IMR-90 (cell line): ENCODE measurements around the gene STX5. TPM values are rescaled to one million over a fixed set of nuclear protein-coding genes. Genes with fewer than 3 reads are reported as not detected.

Experiments used
- ATAC-seq: fragments of 200-7000 bp; cut with Tn5 transposase; 2 replicates; pipeline ENCODE4 v1.9.1; 2020; ENCODE audit warnings: low read depth, mild to moderate bottlenecking, moderate library complexity
- BruUV-seq: library from RNA; stranded (reverse); fragments of 400-500 nt; replicated peaks from 2 replicates; lab custom pipeline; 2021; lab: Mats Ljungman, UMichigan
- CTCF ChIA-PET: fragments of 300-600 bp; formaldehyde crosslinking; extraction: SDS; loops from one replicate; lab custom pipeline; 2021; ENCODE audit warnings: antibody characterized with exemption; lab: Yijun Ruan, JAX
- POLR2A ChIA-PET: fragments of 300-600 bp; sonication (Branson Sonifier 250); formaldehyde crosslinking; loops from one replicate; lab custom pipeline; 2022; ENCODE audit warnings: antibody characterized with exemption; ENCODE audit not compliant: unreplicated experiment; lab: Charles Lee
- DNase-seq: peaks from one replicate; pipeline ENCODE4 v3.0.0; 2013
- H2AFZ ChIP-seq: replicated peaks from 2 replicates; pipeline ENCODE3; 2013; ENCODE audit warnings: low read length, mild to moderate bottlenecking; ENCODE audit not compliant: poor library complexity
- H2AK5ac ChIP-seq: 2 replicates; pipeline ENCODE4 v1.6.1; 2013; ENCODE audit warnings: low read depth, low read length, inconsistent platforms
- H2AK9ac ChIP-seq: replicated peaks from 2 replicates; pipeline ENCODE3; 2013; ENCODE audit warnings: mild to moderate bottlenecking, low read depth, low read length, moderate library complexity; ENCODE audit not compliant: poor library complexity
- H2BK120ac ChIP-seq: 2 replicates; pipeline ENCODE4 v1.6.1; 2013; ENCODE audit warnings: low read depth, low read length, inconsistent platforms
- H2BK15ac ChIP-seq: 3 replicates; pipeline ENCODE4 v1.6.1; 2013; ENCODE audit warnings: low read depth, low read length, inconsistent platforms
- H2BK20ac ChIP-seq: 2 replicates; pipeline ENCODE4 v1.6.1; 2013; ENCODE audit warnings: low read depth, mild to moderate bottlenecking, inconsistent platforms, low read length, moderate library complexity
- H2BK5ac ChIP-seq: 2 replicates; pipeline ENCODE4 v1.6.1; 2013; ENCODE audit warnings: mild to moderate bottlenecking, low read depth, low read length, inconsistent platforms; ENCODE audit not compliant: poor library complexity, severe bottlenecking
- H3K14ac ChIP-seq: replicated peaks from 2 replicates; pipeline ENCODE4 v1.6.1; 2013; ENCODE audit warnings: low read depth, low read length, inconsistent platforms
- H3K18ac ChIP-seq: 2 replicates; pipeline ENCODE4 v1.6.1; 2013; ENCODE audit warnings: low read depth, low read length, control low read depth
- H3K23ac ChIP-seq: 2 replicates; pipeline ENCODE4 v1.6.1; 2013; ENCODE audit warnings: low read depth, low read length, inconsistent platforms
- H3K27ac ChIP-seq: 2 replicates; pipeline ENCODE4 v1.5.1; 2013; ENCODE audit warnings: mild to moderate bottlenecking, control low read depth, low read length; ENCODE audit not compliant: insufficient read depth
- H3K27me3 ChIP-seq: 2 replicates; pipeline ENCODE4 v1.6.1; 2013; ENCODE audit warnings: low read length; ENCODE audit not compliant: control insufficient read depth, insufficient read depth
- H3K36me3 ChIP-seq: 2 replicates; pipeline ENCODE4 v1.6.1; 2013; ENCODE audit warnings: low read length, mixed read lengths; ENCODE audit not compliant: control insufficient read depth, insufficient read depth
- H3K4ac ChIP-seq: 2 replicates; pipeline ENCODE4 v1.6.1; 2013; ENCODE audit warnings: low read depth, low read length, inconsistent platforms
- H3K4me1 ChIP-seq: 2 replicates; pipeline ENCODE4 v1.6.1; 2013; ENCODE audit warnings: low read length, mixed read lengths; ENCODE audit not compliant: control insufficient read depth, insufficient read depth
- H3K4me2 ChIP-seq: 2 replicates; pipeline ENCODE4 v1.6.1; 2013; ENCODE audit warnings: low read depth, mild to moderate bottlenecking, control low read depth, low read length, moderate library complexity
- H3K4me3 ChIP-seq: 2 replicates; pipeline ENCODE4 v1.5.1; 2013; ENCODE audit warnings: low read depth, mild to moderate bottlenecking, control low read depth, low read length, moderate library complexity; ENCODE audit not compliant: insufficient read depth
- H3K56ac ChIP-seq: 2 replicates; pipeline ENCODE4 v1.6.1; 2013; ENCODE audit warnings: low read length, inconsistent platforms; ENCODE audit not compliant: insufficient read depth; ENCODE audit errors: extremely low read depth
- H3K79me1 ChIP-seq, 2 experiments: 2 replicates each; pipeline ENCODE4 v1.6.1; 2013; ENCODE audit warnings: low read length in 2 of 2, inconsistent platforms in 1 of 2, low read depth in 1 of 2
- H3K9ac ChIP-seq: 2 replicates; pipeline ENCODE4 v1.6.1; 2013; ENCODE audit warnings: low read depth, low read length, control low read depth
- H3K9me1 ChIP-seq: 2 replicates; pipeline ENCODE4 v1.6.1; 2013; ENCODE audit warnings: low read length, inconsistent platforms; ENCODE audit not compliant: insufficient read depth
- H3K9me3 ChIP-seq: 2 replicates; pipeline ENCODE4 v1.6.1; 2013; ENCODE audit warnings: low read length; ENCODE audit not compliant: control insufficient read depth, insufficient read depth
- H4K20me1 ChIP-seq: 2 replicates; pipeline ENCODE4 v1.6.1; 2013; ENCODE audit warnings: low read length, inconsistent platforms; ENCODE audit not compliant: insufficient read depth
- H4K5ac ChIP-seq: 2 replicates; pipeline ENCODE4 v1.6.1; 2013; ENCODE audit warnings: mild to moderate bottlenecking, low read depth, low read length, control low read depth
- H4K8ac ChIP-seq, 2 experiments: 2 replicates each; pipeline ENCODE4 v1.6.1; 2013; ENCODE audit warnings: low read depth in 2 of 2, low read length in 2 of 2, control low read depth in 1 of 2, inconsistent platforms in 1 of 2
- H4K91ac ChIP-seq: 2 replicates; pipeline ENCODE4 v1.6.1; 2013; ENCODE audit warnings: low read depth, low read length, inconsistent platforms; ENCODE audit not compliant: insufficient read depth
- CEBPB ChIP-seq: IDR thresholded peaks from 2 replicates; pipeline ENCODE4 v1.6.1; 2012; ENCODE audit warnings: low read depth, low read length, improper control_type of control experiment
- CHD1 ChIP-seq: IDR thresholded peaks from 2 replicates; pipeline ENCODE4 v1.6.1; 2012; ENCODE audit warnings: low read depth, low read length, improper control_type of control experiment
- FOS ChIP-seq: fragments of 150-350 bp; IDR thresholded peaks from 2 replicates; pipeline ENCODE4 v1.6.1; 2016; ENCODE audit warnings: low read depth, low read length
- MAZ ChIP-seq: IDR thresholded peaks from 2 replicates; pipeline ENCODE4 v1.6.1; 2012; ENCODE audit warnings: low read depth, mild to moderate bottlenecking, low read length, improper control_type of control experiment, moderate library complexity, borderline replicate concordance
- RFX5 ChIP-seq: IDR thresholded peaks from 2 replicates; pipeline ENCODE4 v1.8.0; 2012; ENCODE audit warnings: low read depth, mild to moderate bottlenecking, low read length, moderate library complexity
- USF2 ChIP-seq: fragments of 150-350 bp; IDR thresholded peaks from 2 replicates; pipeline ENCODE4 v1.6.1; 2017; ENCODE audit warnings: mild to moderate bottlenecking, antibody characterized with exemption, low read length, low read depth
- WGBS, 2 experiments: methylation state at CpG; one replicate each; pipeline versions ENCODE4 v1.1.5 to v1.1.7; 2013; ENCODE audit warnings: missing lambda C conversion rate in 2 of 2; ENCODE audit not compliant: insufficient read length in 1 of 2; ENCODE audit errors: extremely low coverage in 2 of 2; 5-methylcytosine and 5-hydroxymethylcytosine counted together
- dilution Hi-C: fragments of 300-500 bp; cut with HindIII; formaldehyde crosslinking; loops from one replicate; pipeline ENCODE4 v1.14.3; 2018; ENCODE audit warnings: low sequenced_read_pairs; ENCODE audit not compliant: unreplicated experiment
- in situ Hi-C: fragments of 300-500 bp; cut with MboI; formaldehyde crosslinking; loops from 3 replicates; pipeline ENCODE4 v1.14.3; 2019; ENCODE audit warnings: low sequenced_read_pairs, inconsistent platforms, mixed read lengths
- intact Hi-C: fragments of 100-400 bp; cut with micrococcal nuclease; formaldehyde crosslinking; loops from 2 replicates; pipeline ENCODE4 v1.10.0; 2022
- polyA plus RNA-seq, 3 experiments: library from polyadenylated mRNA; depleted of rRNA; stranded (reverse); fragments of >200 nt; gene quantifications; 2 replicates each; pipeline ENCODE4 v1.2.3, GENCODE V29; 2012; ENCODE audit warnings: low replicate concordance in 1 of 3
- total RNA-seq: library from RNA; depleted of rRNA; stranded (reverse); fragments of >200 nt; gene quantifications from 2 replicates; pipeline ENCODE4 v1.2.3, GENCODE V29; 2012

The STX5 gene
- total and polyA plus RNA-seq, 2 of the 4 experiments (the other 2 are of a cell fraction): 43.1 to 49.5 TPM

- H4K91ac ChIP-seq: no peak overlapping the region
- H2BK15ac ChIP-seq: no peak overlapping the region
- no peak overlapping the region for H3K9ac ChIP-seq
- H2AK5ac ChIP-seq: no peak overlapping the region
- TF ChIP-seq CHD1 (no peak), USF2 (no peak), RFX5 (no peak), FOS (no peak), MAZ (no peak), CEBPB (no peak)
- no peaks in the 10 kb centered on the region for H3K9me3 ChIP-seq
- in situ Hi-C loops: no loop called here
- no peak overlapping the region for H2BK20ac ChIP-seq
- BruUV-seq: no TSS peak
- H2BK5ac ChIP-seq: no peak overlapping the region
- no peak overlapping the region for H4K8ac ChIP-seq
- H3K4ac ChIP-seq: no peak overlapping the region
- no peak overlapping the region for H2AK9ac ChIP-seq
- ChIA-PET POLR2A (interaction anchor here (0.7 kb wide), 1 partner anchor 108 kb away, joined by 3 read pairs; no protein-coding TSS in a partner anchor), CTCF (interaction anchor here (0.5 to 0.6 kb wide), 2 partner anchors 20 to 192 kb away, joined by 3 to 4 read pairs; partner anchors contain the start of gene STX5)
- dilution Hi-C loops: no loop called here
- H3K4me1 ChIP-seq: peaks cover 12% of the 10 kb centered on the region
- DNase-seq (no peak), ATAC-seq (no peak)
- no peak overlapping the region for H3K23ac ChIP-seq
- no peak overlapping the region for H3K18ac ChIP-seq
- H2BK120ac ChIP-seq: no peak overlapping the region
- peaks cover 10% of the 10 kb centered on the region for H3K9me1 ChIP-seq
- H3K4me3 ChIP-seq: no peak overlapping the region
- no peak overlapping the region for H4K5ac ChIP-seq
- no peaks in the 10 kb centered on the region for H3K27me3 ChIP-seq
- H3K56ac ChIP-seq: no peak overlapping the region
- peaks cover 20% of the 10 kb centered on the region for H3K36me3 ChIP-seq
- no peak overlapping the region for H2AFZ ChIP-seq
- H3K27ac ChIP-seq: no peak overlapping the region
- no peak overlapping the region for H3K14ac ChIP-seq
- H4K20me1 ChIP-seq: no peaks in the 10 kb centered on the region
- 67% methylated on average over 1 of the region's 2 CpGs; no CpG with 5 or more reads in 1 of the 2 experiments for WGBS, 2 experiments
- H3K79me1 ChIP-seq: peaks cover 0 to 13% of the 10 kb centered on the region in 2 experiments; a peak in 1 of 4 replicates
- intact Hi-C loops: no loop called here
- no peak overlapping the region for H3K4me2 ChIP-seq
Observed at GRCh38 chr11:62811659-62812058, 20.2 kb downstream of the STX5 start.
